HG03135 (cell line): Measurements from ENCODE around the gene ETFA.
A peak's percentile ranks its signal among the peaks of the same experiment; 100 is the strongest.
"Not testable (repeated sequence)": the region's sequence is repeated elsewhere in the genome, so short reads cannot be mapped to it uniquely, and the experiment has no call there.

Experiments used
- ATAC-seq: cut with Tn5 transposase; IDR thresholded peaks from one replicate; pipeline ENCODE4 v1.9.1; 2021; ENCODE audit warnings: mild to moderate bottlenecking, moderate library complexity; ENCODE audit not compliant: unreplicated experiment

ETFA gene

DNA sequence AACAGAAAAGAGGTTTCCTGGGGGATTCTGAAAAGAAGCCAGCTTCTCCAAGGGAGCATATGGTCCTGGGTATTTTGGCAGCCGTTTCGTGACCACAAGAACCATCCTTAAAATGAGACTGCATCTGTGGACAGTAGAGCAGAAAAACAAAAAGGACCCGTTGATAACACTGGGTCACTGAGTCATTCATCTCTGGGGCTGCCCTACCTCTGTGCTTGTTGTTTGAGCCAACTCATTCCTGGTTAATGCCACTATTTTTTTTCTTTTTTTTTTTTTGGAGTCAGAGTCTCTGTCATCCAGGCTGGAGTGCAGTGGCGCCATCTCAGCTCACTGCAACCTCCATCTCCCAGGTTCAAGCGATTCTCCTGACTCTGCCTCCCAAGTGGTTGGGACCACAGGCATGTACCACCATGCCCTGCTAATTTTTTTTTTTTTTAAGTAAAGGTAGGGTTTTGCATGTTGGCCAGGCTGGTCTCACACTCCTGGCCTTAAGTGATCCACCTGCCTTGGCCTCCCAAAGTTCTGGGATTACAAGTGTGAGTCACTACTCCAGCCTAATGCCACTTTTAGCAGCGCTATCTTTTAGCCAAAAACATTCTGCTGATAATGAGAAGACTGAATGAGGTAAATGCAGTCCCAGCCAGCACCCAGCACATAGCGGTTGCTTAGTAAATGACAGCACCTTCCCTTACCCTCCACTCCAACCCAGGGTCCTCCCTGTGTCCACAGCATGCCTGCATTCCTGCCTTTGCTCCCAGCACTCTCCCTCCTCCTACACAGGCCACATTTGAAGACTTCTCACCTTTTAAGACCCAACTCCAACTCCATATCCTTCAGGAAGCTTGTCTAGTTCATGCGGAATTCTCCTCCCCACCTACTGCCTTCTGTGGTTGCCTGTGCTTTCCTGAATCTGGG is 16.2 kb upstream of the ETFA start:
- ATAC-seq, result no peak

DNA sequence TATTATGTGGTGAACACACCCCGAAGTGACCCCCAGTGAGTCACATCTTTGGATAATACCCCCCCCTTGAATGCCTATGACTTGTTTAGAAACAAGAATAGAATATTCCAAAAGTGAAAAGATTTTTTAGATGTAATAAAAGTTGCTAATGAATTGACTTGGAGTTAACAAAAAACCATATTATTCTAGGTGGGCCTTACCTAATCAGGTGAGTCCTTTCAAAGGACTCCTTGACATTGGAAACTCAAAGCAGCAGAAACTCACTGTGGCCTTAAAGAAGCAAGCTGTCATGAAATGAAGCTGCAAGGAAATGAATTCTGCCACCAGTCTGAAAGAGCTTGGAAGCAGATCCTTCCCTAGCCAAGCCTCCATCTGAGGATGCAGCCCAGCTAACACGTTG is 14.4 kb upstream of the ETFA start:
- no peak for ATAC-seq

DNA sequence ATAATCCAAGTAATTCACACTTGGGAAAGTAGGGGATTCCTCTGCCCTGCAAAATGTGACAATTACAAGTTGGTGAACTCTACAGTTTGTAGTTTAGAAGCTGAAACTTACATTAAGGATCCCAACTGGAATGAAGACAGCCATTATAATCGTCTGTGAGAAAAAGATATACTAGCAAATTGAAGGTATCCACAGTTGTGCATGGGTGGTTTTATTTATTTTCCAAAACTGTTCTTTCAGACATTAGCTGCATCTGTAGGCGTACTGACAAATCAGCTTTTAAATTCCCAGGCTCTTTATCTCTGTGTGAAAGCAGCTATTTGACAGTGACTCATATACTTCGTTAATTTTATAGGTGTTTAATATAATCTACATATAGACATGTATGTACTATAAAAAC is 12.8 kb upstream of the ETFA start:
- no peak for ATAC-seq

- no peak for ATAC-seq
Measured at GRCh38 chr15:76321602-76322001, 10.3 kb upstream of the ETFA start.

DNA sequence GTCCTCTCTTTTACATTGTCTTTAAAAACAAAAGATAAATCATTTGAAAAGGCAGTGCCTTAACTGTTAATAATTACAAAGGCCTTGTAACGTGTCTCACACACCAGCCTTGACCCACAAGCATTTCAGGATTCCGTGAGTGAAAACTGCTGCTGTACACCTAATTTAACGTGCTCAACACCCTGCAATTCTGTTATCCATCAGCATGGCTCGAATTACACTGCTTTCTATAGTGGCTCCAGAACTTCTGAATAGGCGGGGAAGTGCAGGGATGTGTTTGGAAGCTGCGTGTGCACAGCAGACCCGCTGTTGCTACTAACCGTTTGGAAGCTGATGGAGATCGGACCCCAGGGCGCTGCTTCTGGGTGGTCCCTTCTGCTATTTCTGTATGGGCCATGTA is 9.9 kb upstream of the ETFA start:
- ATAC-seq, result no peak

DNA sequence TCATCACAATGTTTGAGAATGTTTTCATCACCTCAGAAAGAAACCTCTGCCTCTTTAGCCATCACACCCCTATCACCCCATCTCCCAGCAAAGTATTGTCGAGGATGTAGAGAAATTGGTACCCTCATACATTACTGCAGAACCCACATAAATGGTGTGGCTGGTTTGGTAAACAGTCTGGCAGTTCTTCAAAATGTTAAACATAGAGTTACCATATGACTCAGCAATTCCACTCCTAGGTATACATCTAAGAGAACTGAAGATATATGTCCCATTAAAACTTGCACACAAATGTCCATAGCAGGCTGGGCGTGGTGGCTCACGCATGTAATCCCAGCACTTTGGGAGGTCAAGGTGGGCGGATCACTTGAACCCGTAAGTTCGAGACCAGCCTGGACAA is 8.7 kb upstream of the ETFA start:
- ATAC-seq, result no peak

- ATAC-seq, result no peak
Measured at GRCh38 chr15:76313731-76314130, 2.5 kb upstream of the ETFA start.

- not testable (repeated sequence) for ATAC-seq
Measured at GRCh38 chr15:76313175-76313567, 1.9 kb upstream of the ETFA start.

- no peak for ATAC-seq
Measured at GRCh38 chr15:76312540-76313174, 1.4 kb upstream of the ETFA start.

DNA sequence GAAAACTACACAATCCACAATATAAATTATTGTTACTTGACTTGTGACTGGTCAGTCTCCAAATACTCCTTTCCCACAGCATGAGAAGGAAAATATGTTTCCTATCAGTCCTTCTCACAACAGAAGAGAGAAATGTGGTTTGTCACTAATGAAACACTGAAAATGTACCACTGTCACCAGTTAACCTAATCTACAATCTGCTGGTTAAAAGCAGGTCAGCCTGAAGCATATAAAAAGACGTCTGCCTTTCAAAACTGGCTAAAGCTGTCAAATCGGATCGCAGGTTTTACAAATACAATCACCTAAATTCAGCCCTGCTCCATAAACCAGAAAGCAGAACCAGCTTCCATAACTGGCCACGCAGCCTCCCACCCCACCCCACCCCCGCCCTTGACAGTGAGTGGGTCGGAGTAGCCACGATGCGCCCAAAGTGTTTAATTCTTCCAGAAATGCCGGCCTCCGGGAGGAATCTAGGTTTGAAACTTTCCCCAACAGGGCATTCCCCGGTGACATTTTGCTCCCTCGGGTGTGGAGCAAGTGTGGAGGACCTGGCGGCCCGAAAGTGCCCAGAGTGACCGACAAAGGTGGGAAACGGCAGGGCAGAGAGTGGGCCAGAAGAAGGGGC is 682 bp downstream of the ETFA start:
- peak; percentile 20 for ATAC-seq

DNA sequence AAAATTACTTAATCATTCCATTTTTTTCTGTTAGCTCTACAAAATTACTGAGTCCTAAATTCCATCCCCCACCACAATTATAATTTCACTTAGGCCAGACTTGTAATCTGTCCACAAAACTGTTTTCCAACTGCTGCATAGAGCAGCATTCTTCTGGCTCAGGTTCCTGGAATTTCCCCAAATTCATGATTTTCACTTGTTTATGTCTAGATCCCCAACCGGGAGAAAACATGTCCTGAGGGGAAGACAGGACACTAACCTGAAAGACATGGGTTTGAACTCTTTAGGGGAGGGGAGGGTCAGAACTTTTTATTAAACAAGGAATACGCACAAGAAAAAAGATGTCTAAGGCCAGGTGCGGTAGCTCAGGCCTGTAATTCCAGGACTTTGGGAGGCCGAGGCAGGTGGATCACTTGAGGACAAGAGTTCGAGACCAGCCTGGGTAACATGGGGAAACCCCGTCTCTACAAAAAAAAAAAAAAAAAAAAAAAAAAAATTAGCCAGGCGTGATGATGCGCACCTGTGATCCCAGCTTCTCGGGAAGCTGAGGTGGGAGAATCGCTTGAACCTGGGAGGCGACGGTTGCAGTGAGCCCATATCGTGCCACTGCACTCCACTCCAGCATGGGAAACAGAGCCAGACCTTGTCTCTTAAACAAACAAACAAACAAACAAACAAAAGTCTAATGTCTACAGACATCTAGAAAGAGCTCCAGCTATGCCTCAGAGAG is 1.5 kb downstream of the ETFA start:
- ATAC-seq, result no peak

- no peak for ATAC-seq
Measured at GRCh38 chr15:76303909-76304308, 7.4 kb downstream of the ETFA start.

DNA sequence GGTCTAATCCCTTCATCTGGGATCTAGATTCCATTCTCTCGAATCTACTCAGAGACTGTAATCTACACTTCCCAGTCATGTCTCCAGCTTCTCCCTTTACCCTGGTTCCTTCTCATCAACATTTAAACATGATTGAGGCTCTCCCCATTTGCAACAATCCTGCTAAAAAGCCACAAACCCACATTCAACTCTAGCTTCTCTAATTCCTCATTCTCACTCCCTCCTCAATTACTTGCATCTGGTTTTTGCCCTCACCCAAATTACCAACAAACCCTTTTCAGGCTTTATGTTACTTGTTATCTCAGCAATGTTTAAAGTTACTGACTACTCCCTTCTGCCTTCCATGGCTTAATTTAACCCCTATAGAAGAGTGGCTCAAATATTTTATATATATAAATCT is 11.5 kb downstream of the ETFA start:
- ATAC-seq, result no peak

DNA sequence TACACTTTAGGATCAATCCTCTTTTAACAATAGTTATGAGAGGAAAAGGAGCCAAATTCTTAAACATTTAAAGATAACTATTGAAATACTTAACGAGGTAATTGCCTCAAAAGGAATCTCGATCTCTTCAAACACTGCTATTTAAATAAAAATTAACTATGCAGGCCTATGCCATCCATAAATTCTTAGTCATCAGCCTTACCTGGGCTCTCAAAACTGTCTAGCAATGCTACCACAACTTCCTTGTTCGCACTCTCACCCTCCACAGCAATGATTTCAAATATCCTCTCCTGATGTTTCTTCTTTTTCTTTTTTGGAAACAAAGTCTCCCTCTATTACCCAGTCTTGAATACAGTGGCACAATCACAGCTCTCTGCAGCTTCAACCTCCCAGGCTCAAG is 12.3 kb downstream of the ETFA start:
- ATAC-seq, result no peak

DNA sequence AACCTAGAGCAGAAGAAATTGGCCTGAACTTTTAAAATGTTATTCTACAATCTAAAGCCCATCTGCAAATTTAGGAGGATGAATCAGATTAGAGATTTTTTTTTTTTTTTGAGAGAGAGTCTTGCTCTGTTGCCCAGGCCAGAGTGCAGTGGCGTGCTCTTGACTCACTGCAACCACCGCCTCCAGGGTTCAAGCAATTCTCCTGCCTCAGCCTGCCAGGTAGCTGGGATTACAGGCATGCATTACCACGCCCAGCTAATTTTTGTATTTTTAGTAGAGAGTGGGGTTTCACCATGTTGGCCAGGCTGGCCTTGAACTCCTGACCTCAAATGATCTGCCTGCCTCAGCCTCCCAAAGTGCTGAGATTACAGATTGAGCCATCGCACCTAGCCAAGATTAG is 13.3 kb downstream of the ETFA start:
- ATAC-seq, result not testable (repeated sequence)

DNA sequence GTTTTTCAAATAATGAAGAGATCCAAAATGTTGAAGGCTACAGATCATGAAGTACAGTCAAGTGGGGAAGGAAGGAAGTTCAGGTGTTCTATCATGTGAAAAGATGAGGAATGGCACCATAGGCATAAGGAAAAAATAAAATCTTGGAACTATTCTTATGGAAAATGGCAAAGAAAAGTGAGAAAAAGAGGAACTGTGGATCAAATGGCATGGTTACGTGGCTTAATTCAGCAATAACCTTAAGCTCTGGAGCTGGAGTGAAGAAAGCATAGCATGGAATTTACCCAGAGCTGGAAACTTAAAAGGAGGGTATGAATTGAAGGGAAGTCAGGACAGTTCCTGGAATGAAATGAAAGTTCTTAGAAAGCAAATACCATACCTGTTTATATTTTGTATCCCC is 14.4 kb downstream of the ETFA start:
- ATAC-seq, result no peak

DNA sequence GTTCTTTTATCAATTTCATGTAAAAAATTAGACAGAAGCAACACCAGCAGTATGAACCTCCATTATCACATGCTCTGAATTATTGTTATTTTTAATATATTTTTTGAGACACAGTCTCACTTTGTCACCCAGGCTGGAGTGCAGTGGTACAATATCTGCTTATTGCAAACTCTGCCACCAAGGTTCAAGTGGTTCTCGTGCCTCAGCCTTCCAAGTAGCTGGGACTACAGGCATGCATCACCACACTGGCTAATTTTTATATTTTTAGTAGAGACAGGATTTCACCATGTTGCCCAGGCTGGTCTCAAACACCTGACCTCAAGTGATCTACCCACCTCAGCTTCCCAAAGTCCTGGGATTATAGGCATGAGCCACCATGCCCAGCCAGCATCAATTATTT is 16.8 kb downstream of the ETFA start:
- ATAC-seq, result not testable (repeated sequence)

DNA sequence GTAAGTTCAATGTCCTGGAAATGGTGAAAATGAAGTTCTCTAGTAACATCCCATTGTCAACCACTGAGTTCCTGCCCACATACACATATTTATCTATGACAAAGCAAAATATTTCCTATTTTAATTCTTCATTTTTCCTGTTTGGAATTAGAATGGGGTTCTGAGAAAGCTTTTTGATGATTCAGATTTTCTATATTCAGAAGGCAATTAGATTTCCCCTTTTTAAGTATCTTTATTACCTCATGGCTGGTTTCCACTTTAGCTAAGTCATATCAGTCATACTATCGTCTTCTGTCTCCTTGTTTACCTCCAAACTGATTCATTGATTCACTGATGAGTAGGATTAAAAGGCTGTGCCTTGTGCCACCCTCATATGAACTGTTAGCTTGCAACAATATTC is 17.9 kb downstream of the ETFA start:
- no peak for ATAC-seq

DNA sequence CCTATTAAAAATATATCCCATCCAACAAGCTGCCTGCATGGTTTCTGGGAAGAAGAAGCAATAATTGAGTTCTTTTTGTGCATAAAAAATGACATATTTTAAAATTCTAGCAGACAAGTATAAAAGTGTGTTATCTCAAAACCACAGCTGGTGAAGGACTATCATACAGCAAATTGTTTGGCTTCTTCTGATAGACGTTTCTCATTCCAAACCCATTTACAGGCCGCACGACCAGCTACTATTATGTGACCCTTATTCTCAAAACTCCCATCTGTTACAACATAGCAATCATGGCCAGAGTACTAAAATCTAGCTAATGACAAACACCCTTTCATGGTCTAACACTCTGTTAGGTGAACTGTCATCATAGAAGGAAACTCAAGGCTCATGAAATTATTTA is 21.7 kb downstream of the ETFA start:
- no peak for ATAC-seq

DNA sequence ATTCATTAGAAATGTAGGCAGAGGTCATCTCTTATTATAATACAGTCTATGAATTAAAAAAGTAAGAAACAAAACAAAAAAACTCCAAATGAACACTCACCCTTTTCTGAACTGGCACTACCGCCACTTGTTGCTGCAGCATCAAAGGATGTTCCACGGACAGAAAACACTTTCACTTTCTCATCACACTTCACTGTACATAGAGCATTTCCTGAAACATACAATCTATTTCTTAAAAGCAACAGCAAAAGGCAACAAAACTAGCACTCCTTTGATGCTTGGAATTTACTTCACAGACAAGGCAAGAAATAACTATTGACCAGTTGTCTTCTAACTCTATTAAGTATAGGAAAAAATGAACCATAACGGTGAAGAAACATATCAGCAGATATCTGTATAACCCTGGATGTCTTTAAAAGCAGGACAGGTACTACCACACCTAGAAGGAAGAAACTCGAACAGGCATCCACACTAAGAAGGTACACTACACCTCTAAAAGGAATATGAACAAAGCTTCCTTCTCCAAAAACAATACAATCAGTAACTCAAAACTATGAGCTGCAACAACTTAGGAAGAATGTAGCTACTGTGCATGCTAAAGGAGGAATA is 24.9 kb downstream of the ETFA start:
- peak; percentile 71 for ATAC-seq

GRCh38 chr15:76285241-76285825 is 25.9 kb downstream of the ETFA start:
- ATAC-seq, result no peak
